HL-60 (cell line): ENCODE data around the gene CYP4F3.

Source experiments
- GABPA ChIP-seq: IDR thresholded peaks from 2 replicates; pipeline ENCODE4 v1.6.1; 2012; ENCODE audit warnings: low read depth
- TF ChIP-seq, protein P1 (sequence below): IDR thresholded peaks from one replicate; pipeline ENCODE4 v1.5.1; 2011; ENCODE audit warnings: low read length, control low read depth, inconsistent platforms; ENCODE audit not compliant: insufficient read depth
- TF ChIP-seq, protein P2 (sequence below): IDR thresholded peaks from 2 replicates; pipeline ENCODE4 v1.6.1; 2012; ENCODE audit warnings: low read depth; ENCODE audit not compliant: insufficient replicate concordance

DNA sequence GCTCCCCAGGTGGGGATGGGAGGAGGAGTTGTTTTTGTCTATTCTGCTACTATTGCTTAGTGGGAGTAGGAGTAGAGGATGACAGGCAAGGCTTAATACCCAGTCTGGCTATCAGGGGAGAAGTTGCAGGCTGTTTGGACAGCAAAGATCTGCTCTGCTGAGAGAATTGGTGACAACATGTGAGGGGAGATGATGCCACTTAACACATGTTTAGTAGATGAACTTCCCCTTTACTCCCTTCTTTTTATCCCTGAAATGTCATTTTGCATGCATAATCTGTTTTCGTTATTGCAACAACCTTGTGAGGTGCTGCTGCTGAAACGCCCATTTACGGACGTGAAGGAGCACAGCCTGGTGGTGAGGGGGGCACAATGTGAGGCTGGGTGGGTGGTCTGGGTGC, 29.2 kb downstream of the CYP4F3 start:
- TF ChIP-seq, protein P1, sequence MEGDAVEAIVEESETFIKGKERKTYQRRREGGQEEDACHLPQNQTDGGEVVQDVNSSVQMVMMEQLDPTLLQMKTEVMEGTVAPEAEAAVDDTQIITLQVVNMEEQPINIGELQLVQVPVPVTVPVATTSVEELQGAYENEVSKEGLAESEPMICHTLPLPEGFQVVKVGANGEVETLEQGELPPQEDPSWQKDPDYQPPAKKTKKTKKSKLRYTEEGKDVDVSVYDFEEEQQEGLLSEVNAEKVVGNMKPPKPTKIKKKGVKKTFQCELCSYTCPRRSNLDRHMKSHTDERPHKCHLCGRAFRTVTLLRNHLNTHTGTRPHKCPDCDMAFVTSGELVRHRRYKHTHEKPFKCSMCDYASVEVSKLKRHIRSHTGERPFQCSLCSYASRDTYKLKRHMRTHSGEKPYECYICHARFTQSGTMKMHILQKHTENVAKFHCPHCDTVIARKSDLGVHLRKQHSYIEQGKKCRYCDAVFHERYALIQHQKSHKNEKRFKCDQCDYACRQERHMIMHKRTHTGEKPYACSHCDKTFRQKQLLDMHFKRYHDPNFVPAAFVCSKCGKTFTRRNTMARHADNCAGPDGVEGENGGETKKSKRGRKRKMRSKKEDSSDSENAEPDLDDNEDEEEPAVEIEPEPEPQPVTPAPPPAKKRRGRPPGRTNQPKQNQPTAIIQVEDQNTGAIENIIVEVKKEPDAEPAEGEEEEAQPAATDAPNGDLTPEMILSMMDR = no peak
- TF ChIP-seq GABPA = no peak
- TF ChIP-seq, protein P2, sequence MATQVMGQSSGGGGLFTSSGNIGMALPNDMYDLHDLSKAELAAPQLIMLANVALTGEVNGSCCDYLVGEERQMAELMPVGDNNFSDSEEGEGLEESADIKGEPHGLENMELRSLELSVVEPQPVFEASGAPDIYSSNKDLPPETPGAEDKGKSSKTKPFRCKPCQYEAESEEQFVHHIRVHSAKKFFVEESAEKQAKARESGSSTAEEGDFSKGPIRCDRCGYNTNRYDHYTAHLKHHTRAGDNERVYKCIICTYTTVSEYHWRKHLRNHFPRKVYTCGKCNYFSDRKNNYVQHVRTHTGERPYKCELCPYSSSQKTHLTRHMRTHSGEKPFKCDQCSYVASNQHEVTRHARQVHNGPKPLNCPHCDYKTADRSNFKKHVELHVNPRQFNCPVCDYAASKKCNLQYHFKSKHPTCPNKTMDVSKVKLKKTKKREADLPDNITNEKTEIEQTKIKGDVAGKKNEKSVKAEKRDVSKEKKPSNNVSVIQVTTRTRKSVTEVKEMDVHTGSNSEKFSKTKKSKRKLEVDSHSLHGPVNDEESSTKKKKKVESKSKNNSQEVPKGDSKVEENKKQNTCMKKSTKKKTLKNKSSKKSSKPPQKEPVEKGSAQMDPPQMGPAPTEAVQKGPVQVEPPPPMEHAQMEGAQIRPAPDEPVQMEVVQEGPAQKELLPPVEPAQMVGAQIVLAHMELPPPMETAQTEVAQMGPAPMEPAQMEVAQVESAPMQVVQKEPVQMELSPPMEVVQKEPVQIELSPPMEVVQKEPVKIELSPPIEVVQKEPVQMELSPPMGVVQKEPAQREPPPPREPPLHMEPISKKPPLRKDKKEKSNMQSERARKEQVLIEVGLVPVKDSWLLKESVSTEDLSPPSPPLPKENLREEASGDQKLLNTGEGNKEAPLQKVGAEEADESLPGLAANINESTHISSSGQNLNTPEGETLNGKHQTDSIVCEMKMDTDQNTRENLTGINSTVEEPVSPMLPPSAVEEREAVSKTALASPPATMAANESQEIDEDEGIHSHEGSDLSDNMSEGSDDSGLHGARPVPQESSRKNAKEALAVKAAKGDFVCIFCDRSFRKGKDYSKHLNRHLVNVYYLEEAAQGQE = no peak
